HG02588 (cell line): ENCODE measurements around the gene ITPR3.

Experiments used
- ATAC-seq: cut with Tn5 transposase; IDR thresholded peaks from one replicate; pipeline ENCODE4 v1.9.1; 2021; ENCODE audit warnings: mild to moderate bottlenecking, moderate library complexity; ENCODE audit not compliant: unreplicated experiment

ITPR3 gene

GRCh38 chr6:33695451-33695887 lies 74.3 kb downstream of the ITPR3 start:
- ATAC-seq: no peak

- ATAC-seq: no peak
Measured at GRCh38 chr6:33696076-33696475, 75.0 kb downstream of the ITPR3 start.

- ATAC-seq: no peak
Measured at GRCh38 chr6:33696548-33697518, 75.7 kb downstream of the ITPR3 start.

- ATAC-seq: no peak
Measured at GRCh38 chr6:33697845-33698244, 76.7 kb downstream of the ITPR3 start.

- ATAC-seq: no peak
Measured at GRCh38 chr6:33698494-33698893, 77.4 kb downstream of the ITPR3 start.

- ATAC-seq: no peak
Measured at GRCh38 chr6:33699131-33699530, 78.0 kb downstream of the ITPR3 start.

GRCh38 chr6:33699739-33700138 lies 78.6 kb downstream of the ITPR3 start:
- no peak for ATAC-seq

- peak; percentile 52 for ATAC-seq
Measured at GRCh38 chr6:33700391-33701050, 79.4 kb downstream of the ITPR3 start.

- ATAC-seq: no peak
Measured at GRCh38 chr6:33702345-33702977, 81.3 kb downstream of the ITPR3 start.

- no peak for ATAC-seq
Measured at GRCh38 chr6:33704215-33705066, 83.3 kb downstream of the ITPR3 start.

- no peak for ATAC-seq
Measured at GRCh38 chr6:33705268-33705885, 84.3 kb downstream of the ITPR3 start.

GRCh38 chr6:33705955-33706725 lies 85.0 kb downstream of the ITPR3 start:
- no peak for ATAC-seq

- ATAC-seq: no peak
Measured at GRCh38 chr6:33707771-33708170, 86.6 kb downstream of the ITPR3 start.

- no peak for ATAC-seq
Measured at GRCh38 chr6:33708516-33709204, 87.5 kb downstream of the ITPR3 start.

- ATAC-seq: no peak
Measured at GRCh38 chr6:33709605-33710295, 88.6 kb downstream of the ITPR3 start.

GRCh38 chr6:33710296-33711121 lies 89.4 kb downstream of the ITPR3 start:
- ATAC-seq: no peak
